Measurements from ENCODE around the gene LYPD6B.

The LYPD6B gene

GRCh38 chr2:148992448-148992847 is 46.1 kb upstream of the LYPD6B start:
- Histone ChIP-seq H3K4me1 (ENCODE audit: insufficient read depth, low read length, poor library complexity, severe bottlenecking) (no peaks in the 10 kb centered on the region), H3K9me3 (ENCODE audit: insufficient read depth, low read depth, low read length) (no peaks in the 10 kb centered on the region), H3F3A (ENCODE audit: low read depth) (no peaks in the 10 kb centered on the region), H3K27me3 (ENCODE audit: insufficient read depth, low read length, poor library complexity, severe bottlenecking) (no peaks in the 10 kb centered on the region), H3K9me2 (replicated peaks; ENCODE audit: low read depth, low read length) (no peaks in the 10 kb centered on the region), H3K4me2 (ENCODE audit: low read depth, low read length, poor library complexity, severe bottlenecking) (no peak overlapping the region), H3K9ac (ENCODE audit: low read depth, low read length, poor library complexity, severe bottlenecking) (no peak overlapping the region), H3K4me3 (ENCODE audit: low read length, poor library complexity, severe bottlenecking) (no peak overlapping the region), H3K79me2 (ENCODE audit: insufficient read depth, low read length) (no peaks in the 10 kb centered on the region), H2AFZ (ENCODE audit: low read length) (no peak overlapping the region), H4K20me1 (ENCODE audit: insufficient read depth, low read length, poor library complexity, severe bottlenecking) (no peaks in the 10 kb centered on the region), H3K36me3 (ENCODE audit: insufficient read depth, low read length) (no peaks in the 10 kb centered on the region)
- TF ChIP-seq CTCF (conservative IDR thresholded peaks at IDR 0.05; ENCODE audit: low read length) = no peak
- no peak for TF ChIP-seq EZH2phosphoT487 (IDR thresholded peaks at IDR 0.05; ENCODE audit: borderline replicate concordance)

GRCh38 chr2:148993351-148993750 is 45.1 kb upstream of the LYPD6B start:
- H3K27me3 ChIP-seq (ENCODE audit: insufficient read depth, low read length, poor library complexity, severe bottlenecking) = no peaks in the 10 kb centered on the region
- no peaks in the 10 kb centered on the region for H3K9me2 ChIP-seq (replicated peaks; ENCODE audit: low read depth, low read length)
- H2AFZ ChIP-seq (ENCODE audit: low read length) = no peak overlapping the region
- H3K4me1 ChIP-seq (ENCODE audit: insufficient read depth, low read length, poor library complexity, severe bottlenecking) = no peaks in the 10 kb centered on the region
- H3K36me3 ChIP-seq (ENCODE audit: insufficient read depth, low read length) = no peaks in the 10 kb centered on the region
- H3K4me3 ChIP-seq (ENCODE audit: low read length, poor library complexity, severe bottlenecking) = no peak overlapping the region
- no peaks in the 10 kb centered on the region for H4K20me1 ChIP-seq (ENCODE audit: insufficient read depth, low read length, poor library complexity, severe bottlenecking)
- no peaks in the 10 kb centered on the region for H3K79me2 ChIP-seq (ENCODE audit: insufficient read depth, low read length)
- H3K9ac ChIP-seq (ENCODE audit: low read depth, low read length, poor library complexity, severe bottlenecking) = no peak overlapping the region
- TF ChIP-seq CTCF (conservative IDR thresholded peaks at IDR 0.05; ENCODE audit: low read length) (no peak), EZH2phosphoT487 (IDR thresholded peaks at IDR 0.05; ENCODE audit: borderline replicate concordance) (no peak)
- H3K4me2 ChIP-seq (ENCODE audit: low read depth, low read length, poor library complexity, severe bottlenecking) = no peak overlapping the region
- no peaks in the 10 kb centered on the region for H3F3A ChIP-seq (ENCODE audit: low read depth)
- H3K9me3 ChIP-seq (ENCODE audit: insufficient read depth, low read depth, low read length) = no peaks in the 10 kb centered on the region

GRCh38 chr2:148994341-148994740 is 44.2 kb upstream of the LYPD6B start:
- no peak overlapping the region for H2AFZ ChIP-seq (ENCODE audit: low read length)
- no peak for TF ChIP-seq EZH2phosphoT487 (IDR thresholded peaks at IDR 0.05; ENCODE audit: borderline replicate concordance)
- TF ChIP-seq CTCF (conservative IDR thresholded peaks at IDR 0.05; ENCODE audit: low read length) = no peak
- H3K9ac ChIP-seq (ENCODE audit: low read depth, low read length, poor library complexity, severe bottlenecking) = no peak overlapping the region
- H3K4me1 ChIP-seq (ENCODE audit: insufficient read depth, low read length, poor library complexity, severe bottlenecking) = no peaks in the 10 kb centered on the region
- H3F3A ChIP-seq (ENCODE audit: low read depth) = no peaks in the 10 kb centered on the region
- no peak overlapping the region for H3K4me3 ChIP-seq (ENCODE audit: low read length, poor library complexity, severe bottlenecking)
- no peaks in the 10 kb centered on the region for H3K27me3 ChIP-seq (ENCODE audit: insufficient read depth, low read length, poor library complexity, severe bottlenecking)
- no peak overlapping the region for H3K4me2 ChIP-seq (ENCODE audit: low read depth, low read length, poor library complexity, severe bottlenecking)
- no peaks in the 10 kb centered on the region for H3K9me2 ChIP-seq (replicated peaks; ENCODE audit: low read depth, low read length)
- no peaks in the 10 kb centered on the region for H3K79me2 ChIP-seq (ENCODE audit: insufficient read depth, low read length)
- H3K9me3 ChIP-seq (ENCODE audit: insufficient read depth, low read depth, low read length) = no peaks in the 10 kb centered on the region
- no peaks in the 10 kb centered on the region for H4K20me1 ChIP-seq (ENCODE audit: insufficient read depth, low read length, poor library complexity, severe bottlenecking)
- H3K36me3 ChIP-seq (ENCODE audit: insufficient read depth, low read length) = no peaks in the 10 kb centered on the region

All from Loucy (cell line).